HepG2 (cell line): ENCODE data around the gene PPP1CB.

Experiments used
- ARNTL ChIP-seq: sonication (generic); formaldehyde crosslinking; IDR thresholded peaks from 2 replicates; pipeline ENCODE4 v1.4.0; 2020; ENCODE audit warnings: mild to moderate bottlenecking, missing genetic modification reagents
- NR1H2 ChIP-seq: sonication (generic); formaldehyde crosslinking; IDR thresholded peaks from 2 replicates; pipeline ENCODE4 v1.8.1; 2022; ENCODE audit warnings: low read depth, missing genetic modification reagents, borderline replicate concordance
- POLR2A ChIP-seq, 2 experiments: IDR thresholded peaks; 2 replicates each; pipeline ENCODE4 v1.6.1; 2011; ENCODE audit warnings: low read depth in 2 of 2, low read length in 2 of 2, mild to moderate bottlenecking in 1 of 2, moderate library complexity in 1 of 2; ENCODE audit not compliant: insufficient read depth in 1 of 2
- RBM39 ChIP-seq: fragments of 200-400 bp; formaldehyde crosslinking; IDR thresholded peaks from one replicate; pipeline ENCODE4 v1.6.1; 2018; ENCODE audit warnings: antibody characterized with exemption, mild to moderate bottlenecking, low read depth, low read length; ENCODE audit not compliant: poor library complexity, severe bottlenecking
- ZNF547 ChIP-seq: sonication (generic); formaldehyde crosslinking; IDR thresholded peaks from 2 replicates; pipeline ENCODE4 v1.5.1; 2020; ENCODE audit warnings: mild to moderate bottlenecking, missing genetic modification reagents
- ZNF749 ChIP-seq: sonication (generic); formaldehyde crosslinking; IDR thresholded peaks from 2 replicates; pipeline ENCODE4 v1.8.0; 2022; ENCODE audit warnings: mild to moderate bottlenecking, missing genetic modification reagents, moderate library complexity, borderline replicate concordance
- TF ChIP-seq, protein P1 (sequence below): sonication (generic); formaldehyde crosslinking; IDR thresholded peaks from 2 replicates; pipeline ENCODE4 v1.4.0; 2020; ENCODE audit warnings: missing genetic modification reagents
- TF ChIP-seq, protein P2 (sequence below): sonication (generic); formaldehyde crosslinking; IDR thresholded peaks from 2 replicates; pipeline ENCODE4 v1.5.0; 2020; ENCODE audit warnings: mild to moderate bottlenecking, missing genetic modification reagents, moderate library complexity
- TF ChIP-seq, protein P3 (sequence below), 2 experiments: sonication (generic) in 1 of 2; formaldehyde crosslinking in 1 of 2; IDR thresholded peaks; 2 replicates each; pipeline versions ENCODE4 v1.4.0 to v1.6.1; 2018 to 2020; ENCODE audit warnings: missing genetic modification reagents in 2 of 2, borderline replicate concordance in 1 of 2, low read depth in 1 of 2, mild to moderate bottlenecking in 1 of 2, missing biosample characterization in 1 of 2
- TF ChIP-seq, protein P4 (sequence below): sonication (generic); formaldehyde crosslinking; IDR thresholded peaks from 2 replicates; pipeline ENCODE4 v1.4.0; 2020; ENCODE audit warnings: missing genetic modification reagents
- TF ChIP-seq, protein P5 (sequence below): IDR thresholded peaks from 2 replicates; pipeline ENCODE4 v1.6.1; 2016
- TF ChIP-seq, protein P6 (sequence below): sonication (generic); formaldehyde crosslinking; IDR thresholded peaks from 2 replicates; pipeline ENCODE4 v1.5.0; 2020; ENCODE audit warnings: missing genetic modification reagents
- TF ChIP-seq, protein P7 (sequence below): sonication (generic); formaldehyde crosslinking; IDR thresholded peaks from 2 replicates; pipeline ENCODE4 v1.8.1; 2023; ENCODE audit warnings: mild to moderate bottlenecking, moderate library complexity, missing genetic modification reagents

DNA sequence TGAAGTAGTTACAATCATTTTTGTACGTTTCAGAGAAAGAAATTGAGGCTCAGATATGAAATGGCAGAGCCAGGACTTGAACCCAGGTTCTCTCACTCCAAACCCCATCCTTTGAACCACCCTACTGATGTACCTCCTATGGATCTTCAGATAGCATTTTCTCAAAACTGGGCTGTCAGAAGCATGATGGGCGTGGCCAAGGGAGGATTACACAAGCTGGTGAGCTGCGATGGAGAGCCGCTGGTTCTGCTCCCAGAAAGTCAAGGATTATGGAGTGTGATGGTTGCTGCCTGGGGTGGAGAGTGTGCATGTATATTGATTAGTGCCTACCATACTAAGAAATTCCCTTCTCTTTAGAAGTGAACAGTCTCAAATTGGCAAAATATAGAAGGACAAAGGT is 47.0 kb upstream of the PPP1CB start:
- TF ChIP-seq, protein P1, sequence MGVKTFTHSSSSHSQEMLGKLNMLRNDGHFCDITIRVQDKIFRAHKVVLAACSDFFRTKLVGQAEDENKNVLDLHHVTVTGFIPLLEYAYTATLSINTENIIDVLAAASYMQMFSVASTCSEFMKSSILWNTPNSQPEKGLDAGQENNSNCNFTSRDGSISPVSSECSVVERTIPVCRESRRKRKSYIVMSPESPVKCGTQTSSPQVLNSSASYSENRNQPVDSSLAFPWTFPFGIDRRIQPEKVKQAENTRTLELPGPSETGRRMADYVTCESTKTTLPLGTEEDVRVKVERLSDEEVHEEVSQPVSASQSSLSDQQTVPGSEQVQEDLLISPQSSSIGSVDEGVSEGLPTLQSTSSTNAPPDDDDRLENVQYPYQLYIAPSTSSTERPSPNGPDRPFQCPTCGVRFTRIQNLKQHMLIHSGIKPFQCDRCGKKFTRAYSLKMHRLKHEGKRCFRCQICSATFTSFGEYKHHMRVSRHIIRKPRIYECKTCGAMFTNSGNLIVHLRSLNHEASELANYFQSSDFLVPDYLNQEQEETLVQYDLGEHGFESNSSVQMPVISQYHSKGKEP = no peak
- TF ChIP-seq ZNF749 (CRISPR knock-in tag) (no peak), NR1H2 (no peak), POLR2A (IDR thresholded peaks at IDR 0.05; ENCODE audit: insufficient read depth in 1 of 2, low read depth in 2 of 2, low read length in 2 of 2) (no peak), RBM39 (no peak), ARNTL (CRISPR knock-in tag) (no peak), ZNF547 (CRISPR knock-in tag) (no peak)
- TF ChIP-seq, protein P2, sequence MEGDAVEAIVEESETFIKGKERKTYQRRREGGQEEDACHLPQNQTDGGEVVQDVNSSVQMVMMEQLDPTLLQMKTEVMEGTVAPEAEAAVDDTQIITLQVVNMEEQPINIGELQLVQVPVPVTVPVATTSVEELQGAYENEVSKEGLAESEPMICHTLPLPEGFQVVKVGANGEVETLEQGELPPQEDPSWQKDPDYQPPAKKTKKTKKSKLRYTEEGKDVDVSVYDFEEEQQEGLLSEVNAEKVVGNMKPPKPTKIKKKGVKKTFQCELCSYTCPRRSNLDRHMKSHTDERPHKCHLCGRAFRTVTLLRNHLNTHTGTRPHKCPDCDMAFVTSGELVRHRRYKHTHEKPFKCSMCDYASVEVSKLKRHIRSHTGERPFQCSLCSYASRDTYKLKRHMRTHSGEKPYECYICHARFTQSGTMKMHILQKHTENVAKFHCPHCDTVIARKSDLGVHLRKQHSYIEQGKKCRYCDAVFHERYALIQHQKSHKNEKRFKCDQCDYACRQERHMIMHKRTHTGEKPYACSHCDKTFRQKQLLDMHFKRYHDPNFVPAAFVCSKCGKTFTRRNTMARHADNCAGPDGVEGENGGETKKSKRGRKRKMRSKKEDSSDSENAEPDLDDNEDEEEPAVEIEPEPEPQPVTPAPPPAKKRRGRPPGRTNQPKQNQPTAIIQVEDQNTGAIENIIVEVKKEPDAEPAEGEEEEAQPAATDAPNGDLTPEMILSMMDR (CRISPR knock-in tag) = no peak
- TF ChIP-seq, protein P3, sequence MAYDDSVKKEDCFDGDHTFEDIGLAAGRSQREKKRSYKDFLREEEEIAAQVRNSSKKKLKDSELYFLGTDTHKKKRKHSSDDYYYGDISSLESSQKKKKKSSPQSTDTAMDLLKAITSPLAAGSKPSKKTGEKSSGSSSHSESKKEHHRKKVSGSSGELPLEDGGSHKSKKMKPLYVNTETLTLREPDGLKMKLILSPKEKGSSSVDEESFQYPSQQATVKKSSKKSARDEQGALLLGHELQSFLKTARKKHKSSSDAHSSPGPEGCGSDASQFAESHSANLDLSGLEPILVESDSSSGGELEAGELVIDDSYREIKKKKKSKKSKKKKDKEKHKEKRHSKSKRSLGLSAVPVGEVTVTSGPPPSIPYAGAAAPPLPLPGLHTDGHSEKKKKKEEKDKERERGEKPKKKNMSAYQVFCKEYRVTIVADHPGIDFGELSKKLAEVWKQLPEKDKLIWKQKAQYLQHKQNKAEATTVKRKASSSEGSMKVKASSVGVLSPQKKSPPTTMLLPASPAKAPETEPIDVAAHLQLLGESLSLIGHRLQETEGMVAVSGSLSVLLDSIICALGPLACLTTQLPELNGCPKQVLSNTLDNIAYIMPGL (CRISPR knock-in tag; IDR thresholded peaks at IDR 0.05; ENCODE audit: borderline replicate concordance in 1 of 2, low read depth in 1 of 2) = no peak
- TF ChIP-seq, protein P4, sequence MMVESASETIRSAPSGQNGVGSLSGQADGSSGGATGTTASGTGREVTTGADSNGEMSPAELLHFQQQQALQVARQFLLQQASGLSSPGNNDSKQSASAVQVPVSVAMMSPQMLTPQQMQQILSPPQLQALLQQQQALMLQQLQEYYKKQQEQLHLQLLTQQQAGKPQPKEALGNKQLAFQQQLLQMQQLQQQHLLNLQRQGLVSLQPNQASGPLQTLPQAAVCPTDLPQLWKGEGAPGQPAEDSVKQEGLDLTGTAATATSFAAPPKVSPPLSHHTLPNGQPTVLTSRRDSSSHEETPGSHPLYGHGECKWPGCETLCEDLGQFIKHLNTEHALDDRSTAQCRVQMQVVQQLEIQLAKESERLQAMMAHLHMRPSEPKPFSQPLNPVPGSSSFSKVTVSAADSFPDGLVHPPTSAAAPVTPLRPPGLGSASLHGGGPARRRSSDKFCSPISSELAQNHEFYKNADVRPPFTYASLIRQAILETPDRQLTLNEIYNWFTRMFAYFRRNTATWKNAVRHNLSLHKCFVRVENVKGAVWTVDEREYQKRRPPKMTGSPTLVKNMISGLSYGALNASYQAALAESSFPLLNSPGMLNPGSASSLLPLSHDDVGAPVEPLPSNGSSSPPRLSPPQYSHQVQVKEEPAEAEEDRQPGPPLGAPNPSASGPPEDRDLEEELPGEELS (CRISPR knock-in tag) = no peak
- TF ChIP-seq, protein P5, sequence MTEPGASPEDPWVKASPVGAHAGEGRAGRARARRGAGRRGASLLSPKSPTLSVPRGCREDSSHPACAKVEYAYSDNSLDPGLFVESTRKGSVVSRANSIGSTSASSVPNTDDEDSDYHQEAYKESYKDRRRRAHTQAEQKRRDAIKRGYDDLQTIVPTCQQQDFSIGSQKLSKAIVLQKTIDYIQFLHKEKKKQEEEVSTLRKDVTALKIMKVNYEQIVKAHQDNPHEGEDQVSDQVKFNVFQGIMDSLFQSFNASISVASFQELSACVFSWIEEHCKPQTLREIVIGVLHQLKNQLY = no peak
- TF ChIP-seq, protein P6, sequence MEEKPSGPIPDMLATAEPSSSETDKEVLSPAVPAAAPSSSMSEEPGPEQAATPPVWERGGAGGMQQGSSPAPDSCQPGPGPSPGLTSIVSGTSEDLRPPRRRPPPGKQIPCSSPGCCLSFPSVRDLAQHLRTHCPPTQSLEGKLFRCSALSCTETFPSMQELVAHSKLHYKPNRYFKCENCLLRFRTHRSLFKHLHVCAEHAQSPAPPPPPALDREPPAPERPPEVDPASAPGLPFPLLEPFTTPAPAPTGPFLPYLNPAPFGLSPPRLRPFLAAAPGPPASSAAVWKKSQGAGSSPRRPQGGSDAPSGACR (CRISPR knock-in tag) = no peak
- TF ChIP-seq, protein P7, sequence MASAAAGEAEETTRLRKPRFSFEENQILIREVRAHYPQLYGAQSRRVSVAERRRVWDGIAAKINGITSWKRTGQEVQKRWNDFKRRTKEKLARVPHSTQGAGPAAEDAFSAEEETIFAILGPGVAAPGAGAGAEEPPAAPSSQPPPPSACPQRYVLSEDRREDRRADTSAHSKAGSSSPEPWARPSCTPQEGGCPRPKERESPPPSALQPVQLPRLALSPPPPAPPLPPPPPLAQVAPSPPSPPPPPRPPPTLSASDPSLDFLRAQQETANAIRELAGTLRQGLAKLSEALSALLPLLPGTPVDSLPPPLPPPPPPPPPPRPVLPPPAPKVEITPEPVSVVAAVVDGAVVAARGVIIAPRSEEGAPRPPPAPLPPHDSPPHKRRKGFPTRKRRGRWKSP = no peak
